Tibial artery (tissue), 4 donors: ENCODE measurements around the gene DNAH8.
"Not testable (repeated sequence)": the region's sequence is repeated elsewhere in the genome, so short reads cannot be mapped to it uniquely, and the experiment has no call there.

ENCODE experiments used
- DNase-seq, 2 donors: peaks; one replicate each; pipeline ENCODE4 v3.0.0-alpha.2; 2019
- H3K27ac ChIP-seq, 2 donors: fragments of 200-600 bp; sonication (generic) in 1 of 2; 1 replicate in 1 of 2; 2 replicates in 1 of 2; pipeline ENCODE4 v1.5.1; 2018 to 2019; ENCODE audit warnings: mild to moderate bottlenecking in 1 of 2
- H3K27me3 ChIP-seq, 2 donors: fragments of 200-600 bp; sonication (generic) in 1 of 2; one replicate each; pipeline versions ENCODE4 v1.5.1 to v1.6.0; 2016 to 2019
- H3K36me3 ChIP-seq, 3 donors: fragments of 200-600 bp; sonication (generic) in 2 of 3; one replicate each; pipeline ENCODE4 v1.5.1; 2016 to 2019; ENCODE audit warnings: mild to moderate bottlenecking in 2 of 3
- H3K4me1 ChIP-seq, 4 donors: fragments of 200-600 bp; sonication (generic) in 2 of 4; 1 replicate in 3 of 4; 2 replicates in 1 of 4; pipeline ENCODE4 v1.5.1; 2016 to 2019
- H3K4me3 ChIP-seq, 2 donors: fragments of 200-600 bp; sonication (generic) in 1 of 2; 1 replicate in 1 of 2; 2 replicates in 1 of 2; pipeline ENCODE4 v1.5.1; 2018 to 2019; ENCODE audit warnings: mild to moderate bottlenecking in 2 of 2
- H3K9me3 ChIP-seq, 3 donors: fragments of 200-600 bp; sonication (generic) in 1 of 3; one replicate each; pipeline ENCODE4 v1.5.1; 2016 to 2019
- intact Hi-C: fragments of 100-400 bp; cut with DNase I; formaldehyde crosslinking; loops from one replicate; pipeline ENCODE4 v1.15.0; 2023; ENCODE audit warnings: low total_unique reads
- TF ChIP-seq, protein P1 (sequence below), 2 experiments: fragments of 200-600 bp in 1 of 2; fragments of 450-650 bp in 1 of 2; IDR thresholded peaks; one replicate each; pipeline ENCODE4 v1.5.1; 2017 to 2019; ENCODE audit warnings: antibody characterized with exemption in 2 of 2, mild to moderate bottlenecking in 1 of 2, moderate library complexity in 1 of 2

The DNAH8 gene

GRCh38 chr6:38789256-38789655 lies 74.1 kb downstream of the DNAH8 start:
- H3K27ac ChIP-seq, result no peak overlapping the region
- intact Hi-C loops, result no loop called here
- H3K4me1 ChIP-seq, result no peaks in the 10 kb centered on the region
- no peaks in the 10 kb centered on the region for H3K9me3 ChIP-seq
- H3K36me3 ChIP-seq, result no peaks in the 10 kb centered on the region
- no peak overlapping the region for H3K4me3 ChIP-seq
- no peak for DNase-seq
- TF ChIP-seq, protein P1, sequence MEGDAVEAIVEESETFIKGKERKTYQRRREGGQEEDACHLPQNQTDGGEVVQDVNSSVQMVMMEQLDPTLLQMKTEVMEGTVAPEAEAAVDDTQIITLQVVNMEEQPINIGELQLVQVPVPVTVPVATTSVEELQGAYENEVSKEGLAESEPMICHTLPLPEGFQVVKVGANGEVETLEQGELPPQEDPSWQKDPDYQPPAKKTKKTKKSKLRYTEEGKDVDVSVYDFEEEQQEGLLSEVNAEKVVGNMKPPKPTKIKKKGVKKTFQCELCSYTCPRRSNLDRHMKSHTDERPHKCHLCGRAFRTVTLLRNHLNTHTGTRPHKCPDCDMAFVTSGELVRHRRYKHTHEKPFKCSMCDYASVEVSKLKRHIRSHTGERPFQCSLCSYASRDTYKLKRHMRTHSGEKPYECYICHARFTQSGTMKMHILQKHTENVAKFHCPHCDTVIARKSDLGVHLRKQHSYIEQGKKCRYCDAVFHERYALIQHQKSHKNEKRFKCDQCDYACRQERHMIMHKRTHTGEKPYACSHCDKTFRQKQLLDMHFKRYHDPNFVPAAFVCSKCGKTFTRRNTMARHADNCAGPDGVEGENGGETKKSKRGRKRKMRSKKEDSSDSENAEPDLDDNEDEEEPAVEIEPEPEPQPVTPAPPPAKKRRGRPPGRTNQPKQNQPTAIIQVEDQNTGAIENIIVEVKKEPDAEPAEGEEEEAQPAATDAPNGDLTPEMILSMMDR (IDR thresholded peaks at IDR 0.05), result no peak
- no peaks in the 10 kb centered on the region for H3K27me3 ChIP-seq

DNA sequence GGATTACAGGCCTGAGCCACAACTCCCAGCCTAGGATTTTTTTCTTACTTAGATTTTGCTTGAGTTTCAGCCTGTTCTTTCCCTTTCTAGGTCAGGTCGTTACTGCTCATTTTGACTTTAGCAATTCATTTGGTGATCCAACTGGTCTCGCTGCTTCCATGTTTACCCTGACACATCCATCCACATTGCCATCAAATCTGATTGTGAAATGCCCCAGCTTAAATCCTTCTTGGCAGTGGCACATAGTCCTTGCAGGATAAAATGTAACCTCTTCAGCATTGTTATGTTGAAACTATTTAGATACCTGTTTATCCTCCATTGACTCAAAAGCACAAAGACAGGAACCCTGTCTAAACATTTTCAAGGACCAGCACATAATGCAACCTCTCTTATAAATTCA lies 77.2 kb downstream of the DNAH8 start:
- Histone ChIP-seq H3K4me1 (no peaks in the 10 kb centered on the region), H3K36me3 (no peaks in the 10 kb centered on the region), H3K4me3 (no peak overlapping the region), H3K9me3 (no peaks in the 10 kb centered on the region), H3K27me3 (peaks cover 0 to 3% of the 10 kb centered on the region in 2 donors), H3K27ac (no peak overlapping the region)
- DNase-seq, result no peak
- TF ChIP-seq, protein P1 (IDR thresholded peaks at IDR 0.05), result no peak
- intact Hi-C loops, result no loop called here

GRCh38 chr6:38794682-38795081 lies 79.6 kb downstream of the DNAH8 start:
- no peak for DNase-seq
- intact Hi-C loops, result no loop called here
- Histone ChIP-seq H3K36me3 (no peaks in the 10 kb centered on the region), H3K4me1 (no peaks in the 10 kb centered on the region), H3K27ac (no peak overlapping the region), H3K9me3 (no peaks in the 10 kb centered on the region), H3K27me3 (peaks cover 0 to 6% of the 10 kb centered on the region in 2 donors), H3K4me3 (no peak overlapping the region)
- TF ChIP-seq, protein P1 (IDR thresholded peaks at IDR 0.05), result no peak

- H3K27me3 ChIP-seq, result peaks cover 0 to 6% of the 10 kb centered on the region in 2 donors
- TF ChIP-seq, protein P1 (IDR thresholded peaks at IDR 0.05), result no peak
- no peaks in the 10 kb centered on the region for H3K4me1 ChIP-seq
- DNase-seq, result no peak
- no peak overlapping the region for H3K4me3 ChIP-seq
- H3K36me3 ChIP-seq, result no peaks in the 10 kb centered on the region
- intact Hi-C loops, result no loop called here
- H3K27ac ChIP-seq, result no peak overlapping the region
- H3K9me3 ChIP-seq, result no peaks in the 10 kb centered on the region
These were observed 80.9 kb downstream of the DNAH8 start for GRCh38 chr6:38796006-38796405.

GRCh38 chr6:38796437-38796836 lies 81.3 kb downstream of the DNAH8 start:
- H3K9me3 ChIP-seq, H3K4me1 ChIP-seq, H3K27ac ChIP-seq, H3K27me3 ChIP-seq, H3K36me3 ChIP-seq, intact Hi-C loops, H3K4me3 ChIP-seq, DNase-seq: not testable (repeated sequence)

GRCh38 chr6:38796850-38797249 lies 81.7 kb downstream of the DNAH8 start:
- no peaks in the 10 kb centered on the region for H3K4me1 ChIP-seq
- TF ChIP-seq, protein P1 (IDR thresholded peaks at IDR 0.05), result no peak
- DNase-seq, result no peak
- intact Hi-C loops, result no loop called here
- H3K27me3 ChIP-seq, result peaks cover 0 to 6% of the 10 kb centered on the region in 2 donors
- H3K4me3 ChIP-seq, result no peak overlapping the region
- H3K36me3 ChIP-seq, result no peaks in the 10 kb centered on the region
- H3K9me3 ChIP-seq, result no peaks in the 10 kb centered on the region
- no peak overlapping the region for H3K27ac ChIP-seq
